ENCODE measurements around the gene TBC1D24.
A peak's percentile ranks its signal among the peaks of the same experiment; 100 is the strongest.

Gene TBC1D24

DNA sequence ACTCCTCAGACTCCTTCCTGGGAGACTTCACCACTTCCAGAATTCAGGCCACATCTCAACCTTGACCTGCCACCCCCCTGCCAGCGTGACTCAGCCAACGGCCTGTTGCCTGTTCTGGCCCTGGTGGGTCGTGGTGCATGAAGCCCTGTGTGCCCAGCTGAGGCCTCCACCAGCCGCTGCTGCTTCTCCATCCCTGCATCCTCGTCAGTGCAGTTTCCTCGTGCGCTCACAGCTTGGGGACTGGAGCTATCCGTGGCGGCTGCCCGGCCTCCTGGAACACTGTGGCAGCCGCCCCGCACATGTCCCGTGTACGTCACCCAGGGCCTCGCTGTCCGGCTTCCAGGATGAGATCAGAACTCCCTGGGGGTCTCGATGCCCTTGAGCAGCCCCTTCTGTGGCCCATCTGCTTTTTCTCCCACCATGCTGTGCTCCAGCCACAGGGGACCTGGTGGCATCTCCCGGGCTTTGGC is 23.0 kb upstream of the TBC1D24 start:
- Histone ChIP-seq H3K9ac (ENCODE audit: low read length) (no peak overlapping the region), H3K4me1 (ENCODE audit: insufficient read depth, low read length) (no peaks in the 10 kb centered on the region), H3K27me3 (ENCODE audit: control insufficient read depth in 1 of 2, insufficient read depth in 2 of 2, low read length in 2 of 2) (no peaks in the 10 kb centered on the region), H3K4me3 (ENCODE audit: low read depth in 1 of 2, low read length in 2 of 2) (no peak overlapping the region), H3K9me3 (ENCODE audit: low read length) (no peaks in the 10 kb centered on the region), H3K27ac (ENCODE audit: low read depth, low read length) (no peak overlapping the region), H3K36me3 (ENCODE audit: insufficient read depth, low read length) (no peaks in the 10 kb centered on the region)

DNA sequence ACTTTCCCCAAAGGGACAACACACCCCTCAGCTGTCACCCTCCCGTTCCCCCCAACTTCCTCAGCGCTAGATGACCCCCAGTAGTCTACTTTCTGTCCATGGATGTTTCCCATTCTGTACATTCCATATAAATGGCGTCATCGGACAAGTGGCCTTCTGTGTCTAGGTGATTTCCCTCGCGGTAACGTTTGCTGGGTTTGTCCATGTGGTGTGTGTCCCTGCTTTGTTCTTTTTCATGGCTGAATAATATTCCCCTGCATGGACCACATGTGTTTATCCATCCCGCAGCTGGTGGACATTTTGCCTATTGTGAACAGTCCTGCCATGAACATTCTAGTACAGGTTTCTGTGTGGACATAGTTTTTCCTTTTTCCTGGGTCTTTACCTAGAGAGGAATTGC is 22.3 kb upstream of the TBC1D24 start:
- H3K4me3 ChIP-seq (ENCODE audit: low read depth in 1 of 2, low read length in 2 of 2): no peak overlapping the region
- H3K27me3 ChIP-seq (ENCODE audit: control insufficient read depth in 1 of 2, insufficient read depth in 2 of 2, low read length in 2 of 2): no peaks in the 10 kb centered on the region
- H3K36me3 ChIP-seq (ENCODE audit: insufficient read depth, low read length): no peaks in the 10 kb centered on the region
- no peak overlapping the region for H3K9ac ChIP-seq (ENCODE audit: low read length)
- H3K27ac ChIP-seq (ENCODE audit: low read depth, low read length): no peak overlapping the region
- H3K9me3 ChIP-seq (ENCODE audit: low read length): no peaks in the 10 kb centered on the region
- no peaks in the 10 kb centered on the region for H3K4me1 ChIP-seq (ENCODE audit: insufficient read depth, low read length)

DNA sequence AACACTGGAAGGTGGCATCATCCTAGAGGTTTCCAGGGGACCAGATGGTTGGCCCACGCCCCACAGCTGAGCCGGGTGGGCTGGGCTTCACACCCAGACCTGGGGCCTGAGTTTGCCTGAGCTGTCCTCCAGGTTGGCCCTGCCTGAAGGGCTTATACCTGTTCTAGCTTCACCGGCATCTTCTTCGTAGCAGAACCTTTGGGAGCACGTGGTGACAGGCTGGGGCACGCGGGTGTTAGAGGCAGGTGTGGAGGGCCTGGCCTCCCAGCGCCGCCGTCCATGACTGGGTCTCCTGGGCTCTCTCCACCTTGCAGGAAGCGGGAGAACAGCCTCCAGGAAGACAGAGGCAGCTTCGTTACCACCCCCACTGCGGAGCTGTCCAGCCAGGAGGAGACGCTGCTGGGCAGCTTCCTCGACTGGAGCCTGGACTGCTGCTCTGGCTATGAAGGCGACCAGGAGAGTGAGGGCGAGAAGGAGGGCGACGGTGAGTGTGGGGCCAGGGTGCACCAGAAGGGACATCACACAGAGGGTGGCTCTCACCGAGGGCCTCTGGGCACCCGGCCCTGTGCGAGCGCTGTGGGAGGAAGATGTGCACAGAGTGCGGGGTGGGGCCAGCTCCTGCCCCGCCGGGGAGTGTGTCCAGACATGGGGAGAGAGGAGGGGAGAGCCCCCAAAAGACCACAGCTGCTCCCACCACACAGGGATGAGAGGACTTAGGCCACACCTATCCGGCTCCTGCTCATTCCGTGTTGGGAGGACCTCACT is 19.7 kb upstream of the TBC1D24 start:
- Histone ChIP-seq H3K9ac (ENCODE audit: low read length) (no peak overlapping the region), H3K4me1 (ENCODE audit: insufficient read depth, low read length) (peaks cover 9% of the 10 kb centered on the region), H3K4me3 (ENCODE audit: low read depth in 1 of 2, low read length in 2 of 2) (no peak overlapping the region), H3K27ac (ENCODE audit: low read depth, low read length) (no peak overlapping the region), H3K9me3 (ENCODE audit: low read length) (no peaks in the 10 kb centered on the region), H3K27me3 (ENCODE audit: control insufficient read depth in 1 of 2, insufficient read depth in 2 of 2, low read length in 2 of 2) (no peaks in the 10 kb centered on the region), H3K36me3 (ENCODE audit: insufficient read depth, low read length) (no peaks in the 10 kb centered on the region)

DNA sequence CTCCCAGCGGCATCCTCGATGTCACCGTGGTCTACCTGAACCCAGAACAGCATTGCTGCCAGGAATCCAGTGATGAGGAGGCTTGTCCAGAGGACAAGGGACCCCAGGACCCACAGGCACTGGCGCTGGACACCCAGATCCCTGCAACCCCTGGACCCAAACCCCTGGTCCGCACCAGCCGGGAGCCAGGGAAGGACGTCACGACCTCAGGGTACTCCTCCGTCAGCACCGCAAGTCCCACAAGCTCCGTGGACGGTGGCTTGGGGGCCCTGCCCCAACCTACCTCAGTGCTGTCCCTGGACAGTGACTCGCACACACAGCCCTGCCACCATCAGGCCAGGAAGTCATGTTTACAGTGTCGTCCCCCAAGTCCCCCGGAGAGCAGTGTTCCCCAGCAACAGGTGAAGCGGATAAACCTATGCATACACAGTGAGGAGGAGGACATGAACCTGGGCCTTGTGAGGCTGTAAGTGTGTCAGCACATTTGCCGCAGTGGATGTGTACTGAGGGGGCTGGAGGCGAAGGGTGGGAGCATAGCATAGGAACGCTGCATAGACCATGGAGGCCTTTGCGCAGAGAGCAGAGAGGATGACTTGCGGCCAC is 18.3 kb upstream of the TBC1D24 start:
- H3K4me1 ChIP-seq (ENCODE audit: insufficient read depth, low read length): peaks cover 13% of the 10 kb centered on the region
- H3K27ac ChIP-seq (ENCODE audit: low read depth, low read length): no peak overlapping the region
- H3K9ac ChIP-seq (ENCODE audit: low read length): no peak overlapping the region
- no peak overlapping the region for H3K4me3 ChIP-seq (ENCODE audit: low read depth in 1 of 2, low read length in 2 of 2)
- H3K9me3 ChIP-seq (ENCODE audit: low read length): no peaks in the 10 kb centered on the region
- H3K27me3 ChIP-seq (ENCODE audit: control insufficient read depth in 1 of 2, insufficient read depth in 2 of 2, low read length in 2 of 2): no peaks in the 10 kb centered on the region
- H3K36me3 ChIP-seq (ENCODE audit: insufficient read depth, low read length): no peaks in the 10 kb centered on the region

DNA sequence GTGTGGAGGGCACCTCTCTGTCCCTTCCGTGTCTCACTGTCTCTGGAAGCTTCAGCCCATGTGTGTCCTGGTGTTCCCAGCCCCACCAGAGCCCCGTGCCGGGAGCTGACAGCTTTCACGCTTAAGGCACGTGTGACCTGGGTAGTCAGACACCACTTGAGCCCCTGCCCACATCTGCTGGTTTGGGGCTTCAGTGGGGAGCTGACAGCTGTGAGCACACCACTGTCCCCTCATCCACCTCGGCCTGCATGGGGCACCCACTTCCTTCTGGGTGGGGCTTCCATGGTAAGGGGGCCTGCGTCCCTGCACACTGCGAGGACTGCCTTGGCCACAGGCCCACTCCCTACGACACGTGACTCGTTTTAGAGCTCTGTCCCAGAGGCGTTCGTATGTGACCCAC is 17.7 kb upstream of the TBC1D24 start:
- H3K4me3 ChIP-seq (ENCODE audit: low read depth in 1 of 2, low read length in 2 of 2): no peak overlapping the region
- H3K9me3 ChIP-seq (ENCODE audit: low read length): no peaks in the 10 kb centered on the region
- no peaks in the 10 kb centered on the region for H3K36me3 ChIP-seq (ENCODE audit: insufficient read depth, low read length)
- H3K27me3 ChIP-seq (ENCODE audit: control insufficient read depth in 1 of 2, insufficient read depth in 2 of 2, low read length in 2 of 2): no peaks in the 10 kb centered on the region
- peaks cover 13% of the 10 kb centered on the region for H3K4me1 ChIP-seq (ENCODE audit: insufficient read depth, low read length)
- no peak overlapping the region for H3K9ac ChIP-seq (ENCODE audit: low read length)
- no peak overlapping the region for H3K27ac ChIP-seq (ENCODE audit: low read depth, low read length)

DNA sequence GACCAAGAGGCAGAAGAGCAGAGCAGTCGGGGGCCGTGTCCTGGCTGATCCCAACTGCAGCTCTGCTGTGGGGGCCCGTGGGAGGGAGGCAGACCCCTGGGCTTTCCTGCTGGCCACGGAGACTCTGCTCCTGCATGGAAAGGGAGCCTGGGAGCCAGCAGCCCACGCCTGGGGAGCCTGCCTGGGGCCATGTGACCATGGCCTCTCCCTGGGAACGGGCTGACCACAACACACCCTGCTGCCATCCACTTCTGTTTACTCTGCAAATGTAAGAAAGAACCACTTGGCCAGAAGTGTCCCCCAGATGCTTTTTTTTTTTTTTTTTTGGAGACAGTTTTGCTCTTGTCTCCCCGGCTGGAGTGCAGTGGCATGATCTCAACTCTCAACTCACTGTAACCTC is 17.0 kb upstream of the TBC1D24 start:
- Histone ChIP-seq H3K4me3 (ENCODE audit: low read depth in 1 of 2, low read length in 2 of 2) (no peak overlapping the region), H3K9me3 (ENCODE audit: low read length) (no peaks in the 10 kb centered on the region), H3K27ac (ENCODE audit: low read depth, low read length) (no peak overlapping the region), H3K9ac (ENCODE audit: low read length) (no peak overlapping the region), H3K4me1 (ENCODE audit: insufficient read depth, low read length) (peaks cover 13% of the 10 kb centered on the region), H3K27me3 (ENCODE audit: control insufficient read depth in 1 of 2, insufficient read depth in 2 of 2, low read length in 2 of 2) (no peaks in the 10 kb centered on the region), H3K36me3 (ENCODE audit: insufficient read depth, low read length) (no peaks in the 10 kb centered on the region)

DNA sequence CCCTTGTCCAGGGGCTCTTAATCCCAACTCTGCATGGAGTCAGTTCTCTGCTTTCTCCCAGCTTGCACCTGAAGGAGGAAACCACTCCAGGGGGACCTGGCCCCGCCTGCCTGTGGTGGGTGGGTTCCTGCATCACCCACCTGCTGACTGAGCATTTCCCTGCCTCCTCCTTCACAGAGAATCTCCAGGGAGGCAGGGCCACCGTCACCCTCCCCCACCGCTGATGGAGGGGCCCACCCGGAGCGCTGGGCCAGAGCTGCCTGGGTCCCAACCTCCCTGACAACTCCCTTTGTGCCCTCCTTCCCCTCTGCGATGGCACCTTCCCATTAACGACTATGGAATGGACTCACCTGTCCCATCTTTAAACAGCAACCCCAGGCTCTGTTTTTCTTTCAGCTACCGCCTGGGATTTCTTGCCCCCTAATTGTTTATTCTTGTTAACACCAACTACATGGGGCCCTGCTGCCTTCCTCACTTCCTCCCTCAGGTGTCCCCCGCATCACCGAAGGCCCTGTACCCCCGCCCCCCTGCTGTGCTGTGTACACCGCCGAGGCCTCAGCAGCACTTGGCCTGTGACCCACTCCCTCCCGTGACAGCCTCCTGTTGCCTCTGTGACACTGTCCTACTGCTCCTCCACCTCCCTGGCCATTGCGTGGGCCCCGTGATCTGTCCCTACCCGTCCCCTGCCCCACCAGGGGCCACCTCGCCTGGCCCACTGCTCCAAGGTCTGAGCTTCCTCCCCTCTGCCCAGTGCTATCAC is 15.9 kb upstream of the TBC1D24 start:
- Histone ChIP-seq H3K27me3 (ENCODE audit: control insufficient read depth in 1 of 2, insufficient read depth in 2 of 2, low read length in 2 of 2) (no peaks in the 10 kb centered on the region), H3K4me3 (ENCODE audit: low read depth in 1 of 2, low read length in 2 of 2) (peak overlapping the region; percentile 85 to 88), H3K27ac (ENCODE audit: low read depth, low read length) (no peak overlapping the region), H3K36me3 (ENCODE audit: insufficient read depth, low read length) (no peaks in the 10 kb centered on the region), H3K9me3 (ENCODE audit: low read length) (no peaks in the 10 kb centered on the region), H3K4me1 (ENCODE audit: insufficient read depth, low read length) (peaks cover 13% of the 10 kb centered on the region), H3K9ac (ENCODE audit: low read length) (no peak overlapping the region)

DNA sequence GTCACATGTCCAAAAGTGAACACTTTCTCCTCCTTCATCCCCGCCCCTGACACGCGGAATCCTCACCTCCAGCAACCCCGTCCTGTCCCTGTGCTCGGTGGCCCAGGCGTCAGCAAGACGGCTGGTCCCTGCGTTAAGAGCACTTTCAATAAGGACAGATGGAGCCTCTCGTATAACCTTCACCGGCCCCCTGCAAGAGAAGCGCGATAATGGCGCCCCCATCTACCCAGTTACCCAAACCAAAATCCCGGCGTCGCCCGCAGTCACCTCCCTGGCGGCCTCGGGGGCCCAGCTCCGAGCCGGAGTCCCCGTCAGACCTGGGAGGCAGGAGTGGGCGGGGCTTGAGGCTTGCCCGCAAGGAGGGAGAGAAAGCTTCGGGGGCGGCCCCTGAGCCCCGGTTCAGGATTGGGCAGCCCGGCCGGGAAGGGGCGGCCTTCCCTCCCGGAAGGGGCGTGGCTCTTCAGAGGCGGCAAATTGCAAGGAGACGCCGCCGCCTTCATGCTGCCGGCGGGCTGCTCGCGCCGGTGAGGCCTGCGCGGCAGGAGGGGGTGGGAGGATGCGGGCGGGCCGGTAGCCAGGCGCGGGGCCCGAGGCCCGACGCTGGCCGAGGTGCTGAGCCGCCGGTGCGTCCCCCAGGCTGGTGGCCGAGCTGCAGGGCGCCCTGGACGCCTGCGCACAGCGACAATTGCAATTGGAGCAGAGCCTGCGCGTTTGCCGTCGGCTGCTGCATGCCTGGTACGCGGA is 15.1 kb upstream of the TBC1D24 start, which contains the start of gene TEDC2:
Gene TEDC2 (plus strand): TSS at position 463 of the 744 bp plus-strand sequence. CDS start 36 bp downstream, at position 499.
- Histone ChIP-seq H3K9me3 (ENCODE audit: low read length) (no peaks in the 10 kb centered on the region), H3K27ac (ENCODE audit: low read depth, low read length) (peak within 1 kb of the TSS; percentile 61), H3K4me1 (ENCODE audit: insufficient read depth, low read length) (peaks cover 13% of the 10 kb centered on the region), H3K9ac (ENCODE audit: low read length) (no peak within 1 kb of the TSS), H3K4me3 (ENCODE audit: low read depth in 1 of 2, low read length in 2 of 2) (peak within 1 kb of the TSS; percentile 85 to 88), H3K36me3 (ENCODE audit: insufficient read depth, low read length) (no peaks in the 10 kb centered on the region), H3K27me3 (ENCODE audit: control insufficient read depth in 1 of 2, insufficient read depth in 2 of 2, low read length in 2 of 2) (no peaks in the 10 kb centered on the region)

DNA sequence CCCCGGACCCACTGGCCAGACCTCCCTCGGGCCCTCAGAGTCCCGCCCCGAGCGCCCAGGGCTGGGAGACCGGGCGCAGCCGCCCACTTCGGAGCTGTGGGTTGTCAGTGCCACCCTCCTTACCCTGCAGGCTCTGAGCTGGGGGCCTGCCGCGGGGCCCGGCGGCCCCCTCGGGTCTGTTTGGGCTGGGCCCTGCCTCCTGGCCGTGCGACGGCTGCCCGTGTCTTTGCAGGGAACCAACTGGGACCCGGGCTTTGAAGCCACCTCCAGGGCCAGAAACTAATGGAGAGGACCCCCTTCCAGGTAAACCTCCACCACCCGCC is 14.6 kb upstream of the TBC1D24 start:
- no peak overlapping the region for H3K27ac ChIP-seq (ENCODE audit: low read depth, low read length)
- peak overlapping the region; percentile 85 to 88 for H3K4me3 ChIP-seq (ENCODE audit: low read depth in 1 of 2, low read length in 2 of 2)
- H3K9ac ChIP-seq (ENCODE audit: low read length): no peak overlapping the region
- H3K4me1 ChIP-seq (ENCODE audit: insufficient read depth, low read length): peaks cover 13% of the 10 kb centered on the region
- no peaks in the 10 kb centered on the region for H3K9me3 ChIP-seq (ENCODE audit: low read length)
- no peaks in the 10 kb centered on the region for H3K27me3 ChIP-seq (ENCODE audit: control insufficient read depth in 1 of 2, insufficient read depth in 2 of 2, low read length in 2 of 2)
- no peaks in the 10 kb centered on the region for H3K36me3 ChIP-seq (ENCODE audit: insufficient read depth, low read length)

DNA sequence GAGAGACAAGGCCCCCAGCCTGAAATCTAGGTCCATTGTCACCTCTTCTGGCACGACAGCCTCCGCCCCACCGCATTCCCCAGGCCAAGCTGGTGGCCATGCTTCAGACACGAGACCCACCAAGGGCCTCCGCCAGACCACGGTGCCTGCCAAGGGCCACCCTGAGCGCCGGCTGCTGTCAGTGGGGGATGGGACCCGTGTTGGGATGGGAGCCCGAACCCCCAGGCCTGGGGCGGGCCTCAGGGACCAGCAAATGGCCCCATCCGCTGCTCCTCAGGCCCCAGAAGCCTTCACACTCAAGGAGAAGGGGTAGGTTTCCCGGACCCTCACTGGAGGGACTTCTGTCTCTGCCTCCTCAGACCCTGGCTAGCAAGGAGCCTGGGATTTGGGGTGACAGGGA is 14.0 kb upstream of the TBC1D24 start:
- Histone ChIP-seq H3K27ac (ENCODE audit: low read depth, low read length) (no peak overlapping the region), H3K9ac (ENCODE audit: low read length) (no peak overlapping the region), H3K4me1 (ENCODE audit: insufficient read depth, low read length) (peaks cover 13% of the 10 kb centered on the region), H3K36me3 (ENCODE audit: insufficient read depth, low read length) (no peaks in the 10 kb centered on the region), H3K4me3 (ENCODE audit: low read depth in 1 of 2, low read length in 2 of 2) (no peak overlapping the region), H3K27me3 (ENCODE audit: control insufficient read depth in 1 of 2, insufficient read depth in 2 of 2, low read length in 2 of 2) (no peaks in the 10 kb centered on the region), H3K9me3 (ENCODE audit: low read length) (no peaks in the 10 kb centered on the region)

Measured in muscle layer of colon (tissue), 2 donors.